NCI-H82 treated with DMSO at 0.1 percent for 48 hours (cell line): Measurements from ENCODE around the gene ISCA2.

ENCODE experiments used
- DNase-seq: peaks from one replicate; lab custom pipeline; 2025; ENCODE audit not compliant: unreplicated experiment; lab: John Stamatoyannopoulos, UW

Gene ISCA2

GRCh38 chr14:74482571-74482970 lies 11.0 kb upstream of the ISCA2 start:
- DNase-seq, result no peak

GRCh38 chr14:74483321-74483720 lies 10.2 kb upstream of the ISCA2 start:
- no peak for DNase-seq

- no peak for DNase-seq
These were observed 7.4 kb upstream of the ISCA2 start for GRCh38 chr14:74486164-74486563.

GRCh38 chr14:74488786-74489397 lies 4.7 kb upstream of the ISCA2 start:
- DNase-seq, result no peak

- DNase-seq, result no peak
These were observed 3.1 kb upstream of the ISCA2 start for GRCh38 chr14:74490486-74490885.

- DNase-seq, result no peak
These were observed 1.4 kb upstream of the ISCA2 start for GRCh38 chr14:74491956-74492775.

GRCh38 chr14:74492776-74493342 lies 706 bp upstream of the ISCA2 start, which contains the start of gene NPC2:
Gene NPC2 (minus strand): TSS chr14:74493305. CDS start chr14:74493274, 31 bp downstream.
- DNase-seq, result no peak

GRCh38 chr14:74495356-74495755 lies 1.8 kb downstream of the ISCA2 start:
- no peak for DNase-seq

- DNase-seq, result no peak
These were observed 7.0 kb downstream of the ISCA2 start for GRCh38 chr14:74500417-74501134.

GRCh38 chr14:74501135-74501614 lies 7.6 kb downstream of the ISCA2 start:
- DNase-seq, result peak; percentile 56

GRCh38 chr14:74501691-74502090 lies 8.1 kb downstream of the ISCA2 start:
- DNase-seq, result no peak

- DNase-seq, result peak; percentile 39
These were observed 8.9 kb downstream of the ISCA2 start for GRCh38 chr14:74502236-74503019.

- no peak for DNase-seq
These were observed 9.8 kb downstream of the ISCA2 start for GRCh38 chr14:74503291-74503937.

- no peak for DNase-seq
These were observed 10.4 kb downstream of the ISCA2 start for GRCh38 chr14:74503938-74504335.

- no peak for DNase-seq
These were observed 10.8 kb downstream of the ISCA2 start for GRCh38 chr14:74504412-74504811.

GRCh38 chr14:74504874-74505720 lies 11.5 kb downstream of the ISCA2 start:
- DNase-seq, result peak; percentile 35

GRCh38 chr14:74505831-74506230 lies 12.3 kb downstream of the ISCA2 start:
- DNase-seq, result no peak

- DNase-seq, result no peak
These were observed 12.9 kb downstream of the ISCA2 start for GRCh38 chr14:74506411-74506851.

- DNase-seq, result no peak
These were observed 13.5 kb downstream of the ISCA2 start for GRCh38 chr14:74507085-74507484.
